Uterus (tissue), 4 donors: ENCODE results near the gene KATNBL1. TPM values are rescaled to one million over a fixed set of nuclear protein-coding genes. Genes with fewer than 3 reads are reported as not detected.
"Not testable (repeated sequence)": the region's sequence is repeated elsewhere in the genome, so short reads cannot be mapped to it uniquely, and the experiment has no call there.

Experiments
- DNase-seq, 2 donors: peaks; one replicate each; pipeline ENCODE4 v3.0.0-alpha.2; 2019 to 2020
- H3K27ac ChIP-seq, 2 donors: fragments of 200-600 bp; sonication (generic); 1 replicate in 1 of 2; 2 replicates in 1 of 2; pipeline ENCODE4 v1.5.1; 2016 to 2018
- H3K27me3 ChIP-seq, 2 donors: fragments of 200-600 bp; sonication (generic); one replicate each; pipeline ENCODE4 v1.5.1; 2018 to 2019; ENCODE audit warnings: control low read depth in 1 of 2
- H3K36me3 ChIP-seq, 2 donors: fragments of 200-600 bp; sonication (generic); one replicate each; pipeline ENCODE4 v1.5.1; 2019; ENCODE audit warnings: control low read depth in 1 of 2
- H3K4me1 ChIP-seq, 2 donors: fragments of 200-600 bp; sonication (generic); one replicate each; pipeline ENCODE4 v1.5.1; 2018 to 2019; ENCODE audit warnings: control low read depth in 1 of 2
- H3K4me3 ChIP-seq, 2 donors: fragments of 200-600 bp; sonication (generic); 1 replicate in 1 of 2; 2 replicates in 1 of 2; pipeline ENCODE4 v1.5.1; 2018 to 2019; ENCODE audit warnings: mild to moderate bottlenecking in 1 of 2
- H3K9me3 ChIP-seq, 2 donors: fragments of 200-600 bp; sonication (generic); one replicate each; pipeline ENCODE4 v1.5.1; 2019; ENCODE audit warnings: control low read depth in 1 of 2
- CTCF ChIP-seq, 4 experiments: fragments of 200-600 bp in 2 of 4; fragments of 450-650 bp in 2 of 4; sonication (generic) in 2 of 4; IDR thresholded peaks; one replicate each; pipeline ENCODE4 v1.5.1; 2016 to 2019; ENCODE audit warnings: antibody characterized with exemption in 4 of 4, mild to moderate bottlenecking in 2 of 4, moderate library complexity in 1 of 4
- POLR2A ChIP-seq, 2 donors: fragments of 450-650 bp; IDR thresholded peaks; one replicate each; pipeline ENCODE4 v1.6.1; 2016; ENCODE audit warnings: antibody characterized with exemption in 2 of 2, mild to moderate bottlenecking in 1 of 2, moderate library complexity in 1 of 2
- intact Hi-C: fragments of 100-400 bp; cut with DNase I; formaldehyde crosslinking; loops from one replicate; pipeline ENCODE4 v1.15.1; 2023; ENCODE audit warnings: low total_unique reads
- total RNA-seq, 4 donors: library from RNA; depleted of rRNA in 3 of 4; stranded (reverse); fragments of >200 nt in 3 of 4; gene quantifications; one replicate each; pipeline versions ENCODE4 v1.1.0 to v1.2.4, GENCODE V29; 2014 to 2023
- donor health status: DM: yes; HTN: yes; CAD: no.

KATNBL1 gene
- total RNA-seq, 4 donors from 2014 or later = 75.5 to 116 (median 97.8) TPM

DNA sequence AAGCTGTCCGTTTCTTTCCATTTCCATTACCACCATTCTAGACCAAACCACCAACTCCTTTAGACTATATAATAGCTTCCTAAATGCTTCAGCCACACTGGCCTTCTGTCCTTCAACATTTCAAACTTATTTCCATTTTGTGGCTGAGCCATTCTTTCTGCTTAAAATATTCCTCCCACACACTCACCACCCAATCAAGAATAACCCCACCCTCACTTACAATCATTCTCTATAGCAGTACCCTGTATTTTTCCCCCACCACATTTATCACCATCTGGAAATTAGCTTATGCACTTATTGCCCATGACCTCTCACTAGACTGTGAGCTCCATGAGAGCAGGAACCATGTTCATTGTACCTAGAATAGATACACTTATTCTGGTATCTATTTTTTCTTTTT, 6.6 kb downstream of the KATNBL1 start:
- no peaks in the 10 kb centered on the region for H3K4me1 ChIP-seq

DNA sequence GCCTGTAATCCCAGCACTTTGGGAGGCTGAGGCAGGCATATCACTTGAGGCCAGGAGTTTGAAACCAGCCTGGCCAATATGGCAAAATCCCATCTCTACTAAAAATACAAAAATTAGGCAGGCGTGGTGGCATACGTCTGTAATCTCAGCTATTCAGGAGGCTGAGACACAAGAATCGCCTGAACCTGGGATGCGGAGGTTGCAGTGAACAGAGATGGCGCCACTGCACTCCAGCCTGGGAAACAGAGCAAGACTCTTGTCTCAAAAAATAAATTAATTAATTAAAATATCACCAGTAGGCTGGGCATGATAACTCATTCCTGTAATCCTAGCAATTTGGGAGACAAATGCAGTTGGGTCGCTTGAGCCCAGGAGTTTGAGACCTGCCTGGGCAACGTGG, 16.6 kb downstream of the KATNBL1 start:
- H3K36me3 ChIP-seq, H3K27ac ChIP-seq, H3K9me3 ChIP-seq, DNase-seq, H3K4me1 ChIP-seq, H3K27me3 ChIP-seq, H3K4me3 ChIP-seq, intact Hi-C loops: not testable (repeated sequence)

More for the DNA sequence above, 6.6 kb downstream of the KATNBL1 start:
- intact Hi-C loops = no loop called here
- Histone ChIP-seq H3K9me3 (no peaks in the 10 kb centered on the region), H3K4me3 (no peak overlapping the region), H3K27ac (no peak overlapping the region), H3K36me3 (no peaks in the 10 kb centered on the region), H3K27me3 (no peaks in the 10 kb centered on the region)
- no peak for TF ChIP-seq POLR2A (IDR thresholded peaks at IDR 0.05)
- no peak for TF ChIP-seq CTCF (IDR thresholded peaks at IDR 0.05)
- DNase-seq = no peak

GRCh38 chr15:34188711-34189110, 21.2 kb downstream of the KATNBL1 start:
- Histone ChIP-seq H3K4me3 (no peak overlapping the region), H3K36me3 (no peaks in the 10 kb centered on the region), H3K9me3 (no peaks in the 10 kb centered on the region), H3K27ac (no peak overlapping the region), H3K4me1 (no peaks in the 10 kb centered on the region), H3K27me3 (no peaks in the 10 kb centered on the region)
- TF ChIP-seq POLR2A (IDR thresholded peaks at IDR 0.05) (no peak), CTCF (IDR thresholded peaks at IDR 0.05) (no peak)
- intact Hi-C loops = no loop called here
- DNase-seq = no peak

- no peak for TF ChIP-seq CTCF (IDR thresholded peaks at IDR 0.05)
- no peak for TF ChIP-seq POLR2A (IDR thresholded peaks at IDR 0.05)
- H3K27ac ChIP-seq = no peak overlapping the region
- no peak overlapping the region for H3K4me3 ChIP-seq
- intact Hi-C loops = no loop called here
- no peaks in the 10 kb centered on the region for H3K36me3 ChIP-seq
- H3K4me1 ChIP-seq = no peaks in the 10 kb centered on the region
- H3K27me3 ChIP-seq = no peaks in the 10 kb centered on the region
- H3K9me3 ChIP-seq = no peaks in the 10 kb centered on the region
- no peak for DNase-seq
Observed at GRCh38 chr15:34185666-34186065, 24.2 kb downstream of the KATNBL1 start.

- H3K36me3 ChIP-seq = no peaks in the 10 kb centered on the region
- no peaks in the 10 kb centered on the region for H3K9me3 ChIP-seq
- H3K4me1 ChIP-seq = no peaks in the 10 kb centered on the region
- no peaks in the 10 kb centered on the region for H3K27me3 ChIP-seq
- no peak overlapping the region for H3K4me3 ChIP-seq
- TF ChIP-seq CTCF (IDR thresholded peaks at IDR 0.05) (no peak), POLR2A (IDR thresholded peaks at IDR 0.05) (no peak)
- DNase-seq = no peak
- intact Hi-C loops = no loop called here
- H3K27ac ChIP-seq = no peak overlapping the region
Observed at GRCh38 chr15:34182942-34183341, 27.0 kb downstream of the KATNBL1 start.

DNA sequence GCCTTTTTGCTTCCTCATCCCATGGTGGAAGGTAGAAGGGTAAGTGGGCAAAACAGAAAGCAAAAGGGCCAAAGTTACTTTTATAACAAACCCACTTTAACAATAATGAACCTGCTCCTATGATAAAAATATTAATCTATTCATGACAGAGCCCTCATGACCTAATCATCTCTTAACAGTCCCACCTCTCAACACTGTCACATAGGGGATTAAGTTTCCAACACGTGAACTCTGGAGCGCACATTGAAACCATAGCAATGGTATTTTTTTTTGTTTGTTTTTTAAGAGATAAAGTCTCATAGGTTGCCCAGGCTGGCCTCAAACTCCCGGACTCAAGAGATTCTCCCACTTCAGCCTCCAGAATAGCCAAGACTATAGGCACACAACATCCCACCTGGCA, 30.7 kb downstream of the KATNBL1 start:
- no peaks in the 10 kb centered on the region for H3K27me3 ChIP-seq
- peaks cover 0 to 4% of the 10 kb centered on the region in 2 donors for H3K9me3 ChIP-seq
- DNase-seq = no peak
- no peak overlapping the region for H3K27ac ChIP-seq
- TF ChIP-seq CTCF (IDR thresholded peaks at IDR 0.05) (no peak), POLR2A (IDR thresholded peaks at IDR 0.05) (no peak)
- H3K36me3 ChIP-seq = no peaks in the 10 kb centered on the region
- intact Hi-C loops = no loop called here
- no peaks in the 10 kb centered on the region for H3K4me1 ChIP-seq
- no peak overlapping the region for H3K4me3 ChIP-seq

DNA sequence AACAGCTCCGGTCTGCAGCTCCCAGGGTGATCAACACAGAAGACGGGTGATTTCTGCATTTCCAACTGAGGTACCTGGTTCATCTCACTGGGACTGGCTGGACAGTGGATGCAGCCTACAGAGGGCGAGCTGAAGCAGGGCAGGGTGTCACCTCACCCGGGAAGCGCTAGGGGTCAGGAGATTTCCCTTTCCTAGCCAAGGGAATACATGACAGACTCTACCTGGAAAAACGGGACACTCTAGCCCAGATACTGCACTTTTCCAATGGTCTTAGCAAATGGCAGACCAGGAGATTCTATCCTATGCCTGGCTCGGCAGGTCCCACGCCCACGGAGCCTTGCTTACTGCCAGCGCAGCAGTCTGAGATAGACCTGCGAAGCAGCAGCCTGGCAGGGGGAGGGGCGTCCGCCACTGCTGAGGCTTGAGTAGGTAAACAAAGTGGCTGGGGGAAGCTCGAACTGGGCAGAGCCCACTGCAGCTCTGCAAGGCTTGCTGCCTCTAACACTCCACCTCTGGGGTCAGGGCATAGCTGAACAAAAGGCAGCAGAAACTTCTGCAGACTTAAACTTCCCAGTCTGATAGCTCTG, 43.8 kb downstream of the KATNBL1 start:
- H3K36me3 ChIP-seq, H3K9me3 ChIP-seq, DNase-seq, intact Hi-C loops, H3K4me3 ChIP-seq, H3K4me1 ChIP-seq, H3K27ac ChIP-seq, H3K27me3 ChIP-seq: not testable (repeated sequence)
